NCI-H2081 treated with DMSO at 0.1 percent for 48 hours (cell line): ENCODE measurements around the gene PTPN3.

ENCODE experiments used
- DNase-seq: peaks from one replicate; lab custom pipeline; 2025; lab: John Stamatoyannopoulos, UW

PTPN3 gene

GRCh38 chr9:109500421-109500974 lies 2.4 kb upstream of the PTPN3 start:
- no peak for DNase-seq

DNA sequence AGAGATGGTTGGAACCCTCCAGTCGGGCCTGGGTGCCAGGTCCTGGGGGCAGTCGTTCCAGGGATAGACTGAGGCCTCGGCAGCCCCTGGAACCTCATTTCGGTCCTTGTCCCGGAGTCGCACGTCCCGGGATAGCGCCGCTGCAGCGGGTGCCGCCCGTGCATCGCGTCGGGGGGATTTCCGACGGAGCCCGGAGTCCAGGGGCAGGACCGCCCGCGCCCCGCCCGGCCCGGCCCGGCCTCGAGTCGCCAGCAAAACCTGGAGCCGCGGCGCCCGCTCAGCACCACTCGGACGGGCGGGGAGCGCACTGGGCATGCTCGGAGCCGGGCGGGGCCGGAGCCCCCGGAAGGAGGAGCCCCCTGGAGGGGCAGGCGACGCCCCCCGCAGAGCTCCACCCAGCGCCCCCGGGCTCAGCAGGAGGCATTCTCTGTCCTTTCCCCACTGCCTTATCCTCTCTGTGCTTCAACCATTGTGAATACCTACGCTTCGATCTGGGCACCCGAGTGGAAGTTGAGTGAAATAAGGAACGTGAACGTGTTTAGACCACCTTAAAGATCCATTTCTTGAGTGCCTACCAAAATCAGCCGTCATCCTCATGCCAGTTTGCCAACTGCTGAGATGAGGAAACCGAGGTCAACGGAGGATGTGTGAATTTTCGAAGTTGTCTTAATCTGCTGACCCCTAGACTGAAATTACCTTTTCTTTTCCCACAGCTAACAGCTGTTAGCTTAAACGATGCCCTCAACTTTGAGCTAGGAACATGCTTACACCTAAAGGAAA lies 1.7 kb upstream of the PTPN3 start:
- DNase-seq: no peak

- no peak for DNase-seq
Measured at GRCh38 chr9:109499093-109499630, 1.1 kb upstream of the PTPN3 start.

DNA sequence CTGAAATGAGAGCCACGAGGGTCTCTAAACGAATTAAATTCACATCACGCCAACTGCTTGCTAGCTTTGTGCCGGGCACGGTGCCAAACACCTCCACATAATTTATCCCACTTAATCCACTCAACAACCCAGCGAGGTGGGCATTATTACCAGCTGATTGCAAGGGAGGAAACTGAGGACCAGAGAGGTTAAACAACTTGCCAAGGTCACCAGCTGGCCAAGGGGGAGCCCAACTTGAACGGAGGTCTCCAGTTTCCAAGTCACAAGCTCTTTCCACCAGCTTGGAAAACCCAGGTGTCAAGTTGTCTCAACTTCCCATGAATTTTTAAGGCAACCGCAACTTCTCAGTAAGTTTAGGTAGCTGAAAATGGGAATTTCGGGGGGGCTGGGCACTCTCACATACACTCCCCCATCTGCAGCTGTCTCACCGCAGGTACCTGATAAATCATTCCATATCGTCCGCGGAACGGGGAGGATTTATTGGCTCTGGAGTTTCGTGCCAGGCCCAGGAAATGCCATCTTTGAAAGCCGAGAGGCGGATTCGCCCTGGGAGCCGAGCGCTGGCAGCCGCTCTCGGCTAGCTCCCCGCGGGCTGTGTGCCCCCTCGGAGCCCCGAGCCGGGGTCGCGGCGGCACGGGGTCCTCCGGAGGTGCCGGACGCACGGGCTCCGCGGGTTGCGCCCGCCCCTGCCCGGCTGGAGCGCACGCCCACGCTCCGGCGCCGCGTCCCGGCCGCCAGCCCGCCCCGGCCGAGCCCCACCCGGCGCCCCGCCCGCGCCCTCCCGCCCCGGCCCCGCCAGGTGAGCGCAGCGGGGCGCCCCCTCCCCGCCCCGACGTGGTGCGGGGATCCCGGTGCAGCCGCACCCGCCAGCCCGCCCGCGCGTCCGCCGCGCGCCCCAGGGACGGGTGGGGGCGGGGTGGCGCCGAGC lies 617 bp downstream of the PTPN3 start:
- no peak for DNase-seq

DNA sequence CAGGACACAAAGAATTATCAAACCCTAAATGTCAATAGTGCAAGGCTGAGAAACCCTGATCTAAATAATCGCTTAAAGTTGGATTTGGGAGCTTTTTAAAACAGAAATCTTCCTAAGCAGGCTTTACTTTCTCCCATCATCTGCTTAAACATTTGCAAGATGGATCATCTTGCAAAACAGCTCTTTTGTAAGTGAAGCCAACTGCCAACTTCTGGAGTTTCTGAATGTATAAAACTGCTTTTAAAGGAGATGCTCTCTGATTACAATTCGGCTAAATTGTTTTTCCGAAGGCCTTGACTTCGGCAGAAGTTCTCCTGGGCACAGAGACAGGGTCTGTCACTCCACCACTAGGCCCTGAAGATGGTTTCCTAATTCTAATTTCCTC lies 1.3 kb downstream of the PTPN3 start:
- no peak for DNase-seq

DNA sequence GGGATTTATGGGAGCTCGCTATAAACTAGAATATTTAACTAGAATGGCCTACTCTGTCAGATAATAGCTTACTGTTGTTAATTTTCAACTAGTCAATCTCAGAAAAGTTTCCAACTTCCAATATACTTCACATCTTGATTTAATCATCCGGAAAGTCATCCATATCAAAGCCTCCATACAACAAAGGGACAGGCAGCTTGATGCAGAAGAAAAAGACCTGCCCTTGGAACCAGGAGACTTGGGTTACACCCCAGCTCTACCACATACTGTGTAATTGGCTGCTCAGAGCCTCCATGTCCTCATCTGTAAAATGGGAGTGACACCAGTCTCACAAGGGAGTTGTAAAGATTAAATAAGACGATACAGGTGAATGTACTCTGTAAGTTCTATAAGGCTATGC lies 1.9 kb downstream of the PTPN3 start:
- no peak for DNase-seq

DNA sequence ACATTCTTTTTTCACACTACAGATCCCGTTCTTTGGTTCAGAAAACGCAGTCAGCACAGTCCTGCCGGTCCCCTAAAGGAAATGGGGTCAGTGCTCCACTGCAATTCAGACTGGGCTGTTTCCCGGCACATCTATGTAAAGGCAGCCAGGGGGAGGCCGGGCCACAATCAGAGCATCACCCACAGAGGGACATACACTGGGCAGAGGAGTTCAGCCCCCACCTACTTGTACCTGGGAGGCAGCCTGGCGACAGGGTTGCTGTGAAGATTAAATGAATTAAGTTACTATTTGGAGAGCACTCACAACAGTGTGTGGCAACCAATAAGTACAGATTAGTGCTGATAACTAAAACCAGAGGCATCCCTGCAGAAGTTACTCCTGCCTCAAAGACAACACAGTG lies 4.5 kb downstream of the PTPN3 start:
- no peak for DNase-seq

DNA sequence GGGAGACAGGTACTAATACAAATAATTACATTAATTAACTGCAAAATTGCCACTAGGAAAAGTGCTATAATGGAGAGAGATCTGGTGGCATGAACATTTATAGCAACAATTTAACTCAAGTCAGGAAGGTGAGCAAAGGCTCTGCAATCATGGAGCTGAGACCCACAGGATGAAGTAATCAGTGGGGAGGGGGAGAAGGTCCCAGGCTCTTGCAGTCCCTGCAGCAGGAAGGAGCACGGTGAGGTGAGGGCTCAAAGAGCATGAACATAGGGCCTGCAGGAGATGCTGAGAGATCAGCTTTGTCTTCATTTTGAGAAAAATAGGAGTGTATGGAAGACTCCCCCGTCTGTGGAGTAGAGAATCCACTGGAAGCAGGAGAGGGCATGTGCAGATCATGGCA lies 6.5 kb downstream of the PTPN3 start:
- no peak for DNase-seq

DNA sequence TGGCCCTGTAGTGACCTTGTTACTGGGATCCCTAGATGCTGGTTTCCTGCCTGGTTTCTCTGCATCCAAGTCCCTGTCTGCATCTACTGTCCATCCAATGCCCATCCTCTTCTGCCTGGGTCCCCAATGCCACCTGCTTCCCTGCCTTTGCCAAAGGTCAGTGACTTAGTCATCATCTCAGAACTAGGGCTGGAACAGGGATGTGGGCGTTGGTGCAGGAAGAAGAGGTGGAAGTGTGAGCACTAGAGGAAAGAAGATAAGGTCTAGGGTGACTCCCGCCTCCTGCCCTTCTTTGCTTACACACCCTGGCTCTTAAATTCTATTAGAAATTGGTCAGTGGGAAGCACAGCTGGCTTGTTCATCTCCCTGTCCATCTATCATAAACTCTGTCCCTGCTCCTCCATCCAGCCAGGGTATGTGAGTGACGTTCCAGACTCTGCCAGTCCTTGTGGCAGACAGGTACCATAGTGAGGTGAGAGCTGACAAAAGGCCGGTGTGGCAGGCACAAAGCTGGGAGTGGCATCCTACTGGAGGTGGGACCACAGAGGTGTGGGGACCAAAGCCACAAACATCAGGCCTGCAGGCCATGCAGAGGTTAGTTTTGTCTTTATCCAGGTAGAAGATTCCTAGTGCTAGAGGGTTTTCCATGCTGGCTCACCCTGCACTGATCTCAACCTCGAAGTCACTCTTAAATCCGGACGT lies 9.2 kb downstream of the PTPN3 start:
- no peak for DNase-seq

DNA sequence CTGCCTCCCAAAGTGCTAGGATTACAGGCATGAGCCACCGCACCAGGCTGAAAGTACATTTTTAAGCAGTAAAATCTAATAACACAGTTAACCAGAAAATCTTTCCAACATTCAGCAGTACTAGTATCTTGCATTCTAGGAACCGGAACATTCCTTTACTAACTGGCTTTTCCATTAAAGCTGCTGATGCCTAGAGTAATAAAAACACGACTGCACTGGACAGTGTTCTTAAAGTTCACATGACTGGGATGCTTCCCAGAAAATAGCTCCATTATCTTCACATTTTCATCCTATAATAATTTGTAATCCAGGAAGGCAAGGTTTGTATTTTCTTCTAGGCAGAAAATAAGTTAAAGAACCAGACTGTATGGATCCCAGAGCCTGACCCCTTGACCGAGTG lies 9.8 kb downstream of the PTPN3 start:
- no peak for DNase-seq

DNA sequence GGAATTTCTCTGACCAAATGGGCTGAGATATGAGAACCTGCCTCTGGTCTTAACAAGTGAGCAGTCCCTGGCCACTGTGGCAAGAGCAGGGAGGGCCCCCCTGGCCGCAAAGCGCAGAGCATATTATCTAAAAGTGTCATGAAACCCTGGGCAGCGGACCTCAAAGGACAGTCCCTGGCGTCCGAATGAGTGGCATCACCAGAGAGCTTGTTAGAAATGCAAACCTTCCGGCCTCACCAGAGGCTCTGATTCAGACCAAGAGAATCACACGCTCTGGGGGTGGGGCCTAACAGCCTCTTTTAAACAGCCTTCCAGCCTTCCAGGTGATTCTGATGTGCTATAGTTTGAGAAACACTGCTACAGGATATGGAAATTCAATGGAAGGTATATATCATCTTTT lies 10.9 kb downstream of the PTPN3 start:
- no peak for DNase-seq

DNA sequence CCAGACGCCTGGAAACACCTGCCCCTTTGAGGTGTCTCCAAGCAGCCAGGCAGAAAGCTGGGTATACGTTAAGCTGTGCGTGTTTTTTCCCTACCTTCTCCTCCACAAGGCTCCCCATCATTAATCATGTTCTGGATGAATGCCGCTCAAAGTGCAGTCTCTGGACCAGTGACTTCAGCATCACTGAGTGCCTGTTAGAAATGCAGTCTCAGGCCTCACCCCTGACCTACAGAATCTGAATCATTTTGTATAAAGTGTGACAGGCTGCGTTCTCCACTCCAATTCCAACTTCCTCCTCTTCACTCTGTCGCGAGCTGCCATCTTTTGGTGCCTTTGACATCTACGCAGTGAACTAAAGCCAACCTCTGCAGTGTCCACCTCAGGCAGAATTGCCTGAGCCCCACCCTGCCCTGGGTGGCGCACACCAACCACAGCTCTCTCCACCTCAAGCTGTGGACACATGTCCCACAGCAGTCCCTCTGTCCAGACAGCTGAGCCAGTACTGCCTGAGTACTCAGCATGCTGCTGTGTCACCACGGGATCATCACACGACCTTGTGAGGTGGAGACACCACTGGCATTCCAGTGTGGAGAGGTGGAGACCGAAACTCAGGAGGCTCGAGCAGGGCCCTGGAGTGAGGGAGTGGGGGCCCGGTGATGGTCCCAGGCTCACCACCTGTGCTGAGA lies 14.2 kb downstream of the PTPN3 start:
- no peak for DNase-seq

DNA sequence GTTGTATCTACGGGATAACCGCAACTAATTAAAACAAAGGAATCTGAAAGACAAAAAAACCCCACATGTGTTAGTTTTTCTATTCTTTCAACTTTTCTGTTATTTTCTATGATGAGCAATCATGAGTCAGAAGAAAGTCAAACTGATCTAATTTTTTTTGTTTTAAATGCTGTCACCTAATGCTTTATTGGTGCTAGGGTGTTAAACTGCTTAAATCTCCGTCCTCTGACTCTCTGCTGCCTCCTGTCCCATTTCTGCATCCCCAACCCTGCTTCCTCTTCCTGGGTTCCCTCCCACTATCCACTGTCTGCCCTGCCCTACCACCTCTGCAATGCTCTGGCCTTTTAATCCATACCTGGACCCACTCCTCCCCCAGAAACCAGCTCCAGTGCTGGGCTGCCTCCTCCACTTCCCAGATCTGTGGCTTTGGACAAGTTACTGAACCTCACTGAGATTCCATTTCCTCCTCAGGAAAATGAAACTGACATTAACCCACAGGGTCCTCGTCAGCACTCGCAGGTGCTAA lies 15.7 kb downstream of the PTPN3 start:
- DNase-seq: no peak

DNA sequence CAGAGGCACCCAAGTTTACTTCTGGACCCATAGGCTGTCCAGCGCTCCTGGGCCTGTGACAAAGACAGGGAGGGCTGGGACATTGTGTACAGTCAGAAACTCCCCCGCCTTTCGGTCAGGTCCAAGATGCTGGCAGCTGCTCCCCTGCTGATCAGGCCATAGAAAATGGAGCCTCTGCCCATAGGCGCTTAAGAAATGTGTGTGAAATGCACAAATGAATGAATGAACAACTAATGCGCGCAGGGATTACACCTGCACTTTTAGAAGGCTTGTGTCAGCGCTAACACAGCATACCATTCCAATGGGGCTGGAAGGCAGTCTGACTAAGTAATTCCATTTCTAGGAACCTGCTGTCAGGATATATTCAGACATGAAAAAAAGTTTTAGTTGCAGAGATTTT lies 16.3 kb downstream of the PTPN3 start:
- DNase-seq: no peak

DNA sequence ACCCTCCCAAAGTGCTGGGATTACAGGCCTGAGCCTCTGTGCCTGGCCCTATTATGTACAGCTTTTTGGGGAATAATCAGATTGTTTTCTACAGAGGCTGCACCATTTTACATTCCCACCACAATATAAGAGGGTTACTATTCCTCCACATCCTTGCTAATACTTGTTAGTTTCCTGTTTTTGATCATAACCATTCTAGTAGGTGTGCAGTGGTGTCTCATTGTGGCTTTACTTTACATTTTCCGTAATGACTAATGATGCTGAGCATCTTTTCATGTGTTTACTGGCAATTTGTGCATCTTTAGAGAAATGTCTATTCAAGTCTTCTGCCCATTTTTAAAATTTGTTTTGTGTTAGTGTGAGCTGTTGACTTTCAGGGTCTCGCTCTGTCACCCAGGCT lies 18.3 kb downstream of the PTPN3 start:
- DNase-seq: no peak

GRCh38 chr9:109478665-109479380 lies 19.3 kb downstream of the PTPN3 start:
- DNase-seq: no peak

GRCh38 chr9:109478051-109478563 lies 20.0 kb downstream of the PTPN3 start:
- DNase-seq: no peak

DNA sequence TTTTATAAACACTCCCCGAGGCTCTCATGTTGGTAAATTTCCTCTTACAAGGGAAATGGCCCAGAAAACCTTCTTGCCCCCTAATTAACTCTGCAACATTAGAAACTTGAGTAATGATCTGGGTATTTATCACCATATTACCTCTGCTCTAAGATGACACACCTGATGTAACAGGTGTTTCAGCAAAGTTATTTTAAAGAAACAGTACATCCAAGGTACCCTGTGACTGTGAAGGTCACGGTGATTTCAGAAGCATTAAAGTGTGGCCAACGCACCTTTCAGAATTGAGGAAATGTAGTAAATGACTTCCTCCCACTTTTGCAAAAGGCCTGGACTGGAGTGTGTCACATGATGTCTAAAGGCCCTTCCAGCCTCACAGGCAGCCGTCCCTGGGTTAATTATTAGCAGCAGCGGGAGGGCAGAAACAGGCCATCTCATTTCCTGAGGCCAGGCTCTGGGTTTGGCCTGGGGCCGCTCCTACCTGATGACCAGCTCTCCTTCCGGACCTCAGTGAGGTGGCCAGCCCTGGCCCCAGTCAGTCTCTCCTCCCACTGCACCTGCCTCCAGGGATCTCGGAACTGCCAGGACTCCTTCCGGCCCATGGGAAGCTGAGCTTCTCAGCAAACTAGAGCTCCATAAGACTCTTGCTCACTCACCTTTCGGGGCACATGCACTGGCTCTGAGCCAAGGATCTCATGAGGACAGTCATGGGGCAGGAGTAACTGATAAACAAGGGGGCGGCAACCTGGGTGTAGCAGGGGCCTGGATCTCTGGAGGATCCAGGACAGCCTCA lies 20.7 kb downstream of the PTPN3 start:
- DNase-seq: no peak

- DNase-seq: no peak
Measured at GRCh38 chr9:109476642-109477257, 21.4 kb downstream of the PTPN3 start.
